GM10248 (cell line): ENCODE results near the gene SMC2.

Source experiments
- CTCF ChIA-PET: fragments of 300-600 bp; sonication (Branson Sonifier 250); formaldehyde crosslinking; extraction: SDS; loops from one replicate; lab custom pipeline; 2021; ENCODE audit warnings: antibody characterized with exemption; lab: Yijun Ruan, JAX
- POLR2A ChIA-PET: fragments of 350-650 bp; sonication (Branson Sonifier 250); formaldehyde crosslinking; extraction: SDS; loops from one replicate; lab custom pipeline; 2020; ENCODE audit warnings: antibody characterized with exemption; lab: Yijun Ruan, JAX
- DNase-seq: peaks from one replicate; pipeline ENCODE4 v3.0.0; 2012; ENCODE audit errors: extremely low spot score
- TF ChIP-seq, protein P1 (sequence below): IDR thresholded peaks from 2 replicates; pipeline ENCODE4 v1.5.1; 2012; ENCODE audit warnings: mild to moderate bottlenecking, low read depth; ENCODE audit errors: extremely low read depth, missing control alignments, control extremely low read depth

SMC2 gene

DNA sequence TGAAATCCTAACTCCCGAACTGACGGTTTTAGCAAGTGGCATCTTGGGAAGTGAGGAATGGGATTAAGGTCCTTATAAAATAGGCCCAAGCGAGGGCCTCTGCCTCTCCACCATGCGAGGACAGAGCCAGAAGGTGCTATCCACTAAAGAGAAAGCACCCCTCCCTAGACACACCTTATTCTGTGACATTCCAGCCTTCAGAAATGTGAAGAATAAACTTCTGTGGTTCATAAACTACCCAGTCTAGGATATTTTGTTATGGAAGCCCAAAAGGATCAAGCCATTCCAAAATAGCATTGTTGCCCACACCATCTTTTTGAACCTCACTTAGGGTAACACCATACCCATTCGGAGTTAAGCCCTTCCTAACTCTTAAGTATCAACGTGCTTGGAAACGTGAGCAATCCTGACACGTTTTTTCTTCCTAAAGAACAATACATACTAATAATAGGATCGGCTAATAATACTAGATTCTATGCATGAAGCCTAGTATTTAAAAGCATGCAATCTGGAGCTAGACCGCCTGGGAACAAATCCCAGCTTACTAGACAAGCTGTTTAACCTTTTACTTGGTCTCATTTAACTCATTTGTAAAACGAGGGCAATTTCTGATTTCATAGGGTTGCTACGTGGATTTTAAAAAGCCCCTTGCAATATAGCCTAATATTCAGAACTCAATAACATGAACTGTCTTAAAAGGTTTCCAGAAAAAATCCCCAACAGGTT is 1.1 kb upstream of the SMC2 start:
- ChIA-PET CTCF (interaction anchor here (0.7 to 1.3 kb wide), 3 partner anchors 19 to 30 kb away, joined by 3 to 4 read pairs (median 3); no protein-coding TSS in a partner anchor), POLR2A (no interaction called here)
- TF ChIP-seq, protein P1, sequence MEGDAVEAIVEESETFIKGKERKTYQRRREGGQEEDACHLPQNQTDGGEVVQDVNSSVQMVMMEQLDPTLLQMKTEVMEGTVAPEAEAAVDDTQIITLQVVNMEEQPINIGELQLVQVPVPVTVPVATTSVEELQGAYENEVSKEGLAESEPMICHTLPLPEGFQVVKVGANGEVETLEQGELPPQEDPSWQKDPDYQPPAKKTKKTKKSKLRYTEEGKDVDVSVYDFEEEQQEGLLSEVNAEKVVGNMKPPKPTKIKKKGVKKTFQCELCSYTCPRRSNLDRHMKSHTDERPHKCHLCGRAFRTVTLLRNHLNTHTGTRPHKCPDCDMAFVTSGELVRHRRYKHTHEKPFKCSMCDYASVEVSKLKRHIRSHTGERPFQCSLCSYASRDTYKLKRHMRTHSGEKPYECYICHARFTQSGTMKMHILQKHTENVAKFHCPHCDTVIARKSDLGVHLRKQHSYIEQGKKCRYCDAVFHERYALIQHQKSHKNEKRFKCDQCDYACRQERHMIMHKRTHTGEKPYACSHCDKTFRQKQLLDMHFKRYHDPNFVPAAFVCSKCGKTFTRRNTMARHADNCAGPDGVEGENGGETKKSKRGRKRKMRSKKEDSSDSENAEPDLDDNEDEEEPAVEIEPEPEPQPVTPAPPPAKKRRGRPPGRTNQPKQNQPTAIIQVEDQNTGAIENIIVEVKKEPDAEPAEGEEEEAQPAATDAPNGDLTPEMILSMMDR = no peak
- no peak for DNase-seq

DNA sequence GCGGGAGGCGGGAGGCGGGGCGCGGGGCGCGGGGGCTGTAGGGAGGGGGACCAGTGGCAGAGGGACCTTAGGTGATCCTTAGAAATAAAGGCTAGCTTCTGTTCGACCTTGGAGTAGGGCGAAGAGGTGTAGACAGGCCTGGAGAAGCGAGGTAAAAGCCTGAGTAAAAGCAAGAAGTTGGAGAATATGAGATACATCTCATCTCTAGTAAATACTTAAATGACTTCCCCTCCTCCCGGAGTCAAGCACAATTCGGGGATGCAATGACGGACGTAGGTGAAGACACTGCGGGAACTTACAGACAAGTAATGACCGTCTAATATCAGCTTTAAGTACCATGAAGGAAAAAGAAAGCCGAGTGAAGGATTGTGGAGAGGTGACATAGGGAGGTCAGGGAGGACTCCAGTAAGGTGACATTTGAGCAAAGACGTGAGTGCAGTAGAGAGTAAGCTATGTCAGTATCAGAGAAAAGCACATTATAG is 466 bp downstream of the SMC2 start:
- ChIA-PET CTCF (interaction anchor here (1.3 kb wide), 1 partner anchor 17 kb away, joined by 3 read pairs; no protein-coding TSS in a partner anchor), POLR2A (no interaction called here)
- DNase-seq = no peak
- TF ChIP-seq, protein P1 = no peak

DNA sequence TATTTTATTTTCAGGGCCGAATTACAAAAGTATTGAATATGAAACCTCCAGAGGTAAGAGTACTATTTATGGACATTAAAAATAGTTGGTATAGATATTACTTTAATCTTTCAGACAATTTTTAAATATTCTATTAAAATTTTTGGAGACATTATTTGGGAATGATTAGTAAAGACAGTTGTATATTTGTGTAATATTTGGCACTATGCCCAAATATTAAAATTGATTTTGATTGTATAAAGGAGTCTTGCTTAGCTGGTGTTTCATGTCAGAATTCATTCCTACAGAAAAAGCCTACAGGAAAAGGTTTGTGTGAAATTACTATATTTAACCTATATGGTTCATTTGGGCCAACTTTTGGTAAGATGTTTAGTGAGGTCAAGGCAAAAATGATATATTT is 5.5 kb downstream of the SMC2 start:
- TF ChIP-seq, protein P1 = no peak
- POLR2A ChIA-PET = no interaction called here
- CTCF ChIA-PET = interaction anchor here (1.8 kb wide), 1 partner anchor 9 kb away, joined by 5 read pairs; no protein-coding TSS in a partner anchor
- DNase-seq = no peak

DNA sequence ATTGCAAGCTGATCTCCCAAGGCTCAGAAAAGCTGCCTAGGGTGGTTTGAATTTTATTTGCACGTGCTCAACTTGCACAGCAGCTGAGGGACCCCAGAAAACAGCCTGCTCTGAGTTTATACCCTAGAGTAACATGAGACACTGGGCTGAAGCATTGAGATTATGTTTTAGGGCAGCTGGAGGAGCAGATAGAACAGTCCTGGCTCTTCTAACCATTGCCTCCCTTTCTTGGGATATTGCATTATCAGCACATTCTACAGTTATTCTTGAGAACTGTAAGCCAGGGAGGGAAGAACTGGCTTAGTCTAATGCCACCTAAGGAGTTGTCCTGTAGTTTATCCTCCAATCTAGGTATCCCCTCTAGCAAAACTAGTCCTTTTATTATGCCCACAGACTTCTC is 10.3 kb downstream of the SMC2 start:
- ChIA-PET POLR2A (no interaction called here), CTCF (no interaction called here)
- no peak for DNase-seq
- TF ChIP-seq, protein P1 = no peak

DNA sequence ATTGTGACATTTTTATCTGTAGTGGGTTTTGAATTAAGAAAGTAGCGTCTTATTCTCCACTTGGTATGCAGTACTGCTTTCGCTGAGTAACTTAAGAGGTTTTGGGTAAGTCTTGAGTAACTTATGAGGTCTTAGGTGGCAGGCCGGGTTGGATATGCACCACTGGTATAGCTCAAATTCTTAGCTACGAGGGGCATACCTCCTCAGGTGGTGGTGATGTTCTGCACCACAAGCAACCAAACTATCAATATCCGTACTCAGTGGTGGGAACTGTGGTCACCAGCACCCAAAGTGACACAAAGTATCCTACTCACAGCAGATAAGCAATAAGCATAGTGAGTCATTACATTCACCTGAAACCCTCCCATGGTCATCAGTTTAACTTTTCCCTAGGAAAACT is 13.7 kb downstream of the SMC2 start:
- POLR2A ChIA-PET = no interaction called here
- DNase-seq = no peak
- CTCF ChIA-PET = interaction anchor here (1.6 kb wide), 1 partner anchor 7 kb away, joined by 5 read pairs; no protein-coding TSS in a partner anchor
- TF ChIP-seq, protein P1 = no peak

DNA sequence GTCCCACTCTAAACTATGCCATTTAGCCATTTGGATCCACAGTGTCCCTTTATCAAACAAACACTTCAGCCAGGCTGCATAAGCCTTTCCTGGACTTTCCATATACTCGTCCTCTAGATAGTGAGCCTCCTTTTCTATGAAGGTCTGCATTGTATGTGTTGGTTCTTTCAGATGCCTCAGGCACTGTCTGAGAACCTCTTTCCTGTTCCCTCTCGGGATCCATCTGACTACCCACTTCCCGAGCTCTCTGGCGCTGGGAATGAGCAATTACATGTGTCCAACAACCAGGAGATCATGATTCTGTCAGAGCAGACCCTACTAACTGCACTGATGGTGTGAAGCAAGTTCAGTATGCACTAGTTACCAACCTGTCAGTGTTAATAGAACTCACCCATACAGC is 14.2 kb downstream of the SMC2 start:
- POLR2A ChIA-PET = no interaction called here
- TF ChIP-seq, protein P1 = no peak
- CTCF ChIA-PET = interaction anchor here (0.9 to 1.6 kb wide), 4 partner anchors 8 to 13 kb away, joined by 3 to 5 read pairs (median 4); no protein-coding TSS in a partner anchor
- DNase-seq = no peak
